Keratinocyte (primary cell): Measurements from ENCODE around the gene GLDN. TPM values are rescaled to one million over a fixed set of nuclear protein-coding genes. Genes with fewer than 3 reads are reported as not detected.

Experiments used
- DNase-seq: peaks from one replicate; pipeline ENCODE4 v3.0.0-alpha.2; 2011; ENCODE audit warnings: low read depth, missing footprints, low spot score
- FAIRE-seq: peaks from 2 replicates; lab custom pipeline; 2011; peaks lifted over from hg19 to GRCh38; lab: Jason Lieb, UNC
- H2AFZ ChIP-seq: 2 replicates; pipeline ENCODE4 v1.6.0; 2012; ENCODE audit warnings: low read length, control low read depth, inconsistent platforms; ENCODE audit not compliant: control insufficient read depth
- H3K27ac ChIP-seq: 2 replicates; pipeline ENCODE4 v1.5.1; 2011; ENCODE audit warnings: low read length; ENCODE audit not compliant: control insufficient read depth, insufficient read depth
- H3K27me3 ChIP-seq: 3 replicates; pipeline ENCODE4 v1.6.0; 2011; ENCODE audit warnings: low read length; ENCODE audit not compliant: control insufficient read depth, insufficient read depth; ENCODE audit errors: extremely low read depth
- H3K36me3 ChIP-seq, 2 experiments: 2 replicates in 1 of 2; 3 replicates in 1 of 2; pipeline ENCODE4 v1.5.1; 2011; ENCODE audit warnings: low read length in 2 of 2, mild to moderate bottlenecking in 1 of 2; ENCODE audit not compliant: control insufficient read depth in 2 of 2, insufficient read depth in 2 of 2; ENCODE audit errors: extremely low read depth in 1 of 2
- H3K4me1 ChIP-seq: 3 replicates; pipeline ENCODE4 v1.5.1; 2011; ENCODE audit warnings: low read length; ENCODE audit not compliant: control insufficient read depth, insufficient read depth; ENCODE audit errors: extremely low read depth
- H3K4me2 ChIP-seq: 3 replicates; pipeline ENCODE4 v1.6.0; 2011; ENCODE audit warnings: low read depth, low read length; ENCODE audit not compliant: control insufficient read depth, insufficient read depth; ENCODE audit errors: extremely low read depth
- H3K4me3 ChIP-seq, 3 experiments: fragments of 200-600 bp in 1 of 3; sonication (generic) in 1 of 3; 2 replicates in 2 of 3; 3 replicates in 1 of 3; pipeline ENCODE4 v1.5.1; 2011 to 2016; ENCODE audit warnings: low read length in 3 of 3, mild to moderate bottlenecking in 3 of 3, control low read depth in 2 of 3, inconsistent platforms in 1 of 3, low read depth in 1 of 3, mixed read lengths in 1 of 3, mixed run types in 1 of 3, moderate library complexity in 1 of 3; ENCODE audit not compliant: control insufficient read depth in 2 of 3, insufficient read depth in 2 of 3; ENCODE audit errors: extremely low read depth in 1 of 3
- H3K79me2 ChIP-seq: 2 replicates; pipeline ENCODE4 v1.6.0; 2012; ENCODE audit warnings: low read length; ENCODE audit not compliant: control insufficient read depth, insufficient read depth
- H3K9ac ChIP-seq: 3 replicates; pipeline ENCODE4 v1.6.0; 2011; ENCODE audit warnings: low read length; ENCODE audit not compliant: control insufficient read depth, insufficient read depth; ENCODE audit errors: extremely low read depth
- H3K9me1 ChIP-seq: 3 replicates; pipeline ENCODE4 v1.6.0; 2011; ENCODE audit warnings: low read length; ENCODE audit not compliant: control insufficient read depth, insufficient read depth; ENCODE audit errors: extremely low read depth
- H3K9me3 ChIP-seq: 2 replicates; pipeline ENCODE4 v1.5.1; 2012; ENCODE audit warnings: low read depth, low read length; ENCODE audit not compliant: control insufficient read depth
- H4K20me1 ChIP-seq: 3 replicates; pipeline ENCODE4 v1.6.0; 2011; ENCODE audit warnings: low read length; ENCODE audit not compliant: control insufficient read depth, insufficient read depth; ENCODE audit errors: extremely low read depth
- EZH2 ChIP-seq: IDR thresholded peaks from one replicate; pipeline ENCODE4 v1.6.1; 2012; ENCODE audit warnings: inconsistent platforms, mild to moderate bottlenecking, low read length, moderate library complexity
- dilution Hi-C: fragments of 300-500 bp; cut with MboI; formaldehyde crosslinking; loops from one replicate; pipeline ENCODE4 v1.7.0; 2020; ENCODE audit warnings: low sequenced_read_pairs; ENCODE audit not compliant: extremely low pct_ligation_motif_present
- polyA plus RNA-seq, 5 experiments: library from polyadenylated mRNA; depleted of rRNA in 3 of 5; stranded (reverse) in 3 of 5; stranded (forward) in 1 of 5; unstranded in 1 of 5; fragments of >200 nt; gene quantifications; 1 replicate in 1 of 5; 2 replicates in 3 of 5; 3 replicates in 1 of 5; pipeline versions ENCODE4 v1.2.1 to v1.2.3, GENCODE V29; 2011 to 2012; ENCODE audit warnings: missing spikeins in 2 of 5, low read depth in 1 of 5, low replicate concordance in 1 of 5
- TF ChIP-seq, protein P1 (sequence below), 3 experiments: IDR thresholded peaks in 1 of 3; conservative IDR thresholded peaks in 1 of 3; optimal IDR thresholded peaks in 1 of 3; 2 replicates in 2 of 3; 3 replicates in 1 of 3; pipeline versions ENCODE3 to v1.5.1; 2011; ENCODE audit warnings: low read length in 3 of 3, mild to moderate bottlenecking in 3 of 3, moderate library complexity in 2 of 3, control low read depth in 1 of 3, inconsistent platforms in 1 of 3; ENCODE audit not compliant: insufficient read depth in 2 of 3; ENCODE audit errors: extremely low read depth in 1 of 3

Gene GLDN
- polyA plus RNA-seq, 1 donor (not counting 4 experiments of a cell fraction or from before 2014, with no cell fraction given), result 0.09 TPM

- Histone ChIP-seq H3K4me1 (no peaks in the 10 kb centered on the region), H4K20me1 (no peaks in the 10 kb centered on the region), H3K4me2 (no peak overlapping the region), H3K9me1 (no peaks in the 10 kb centered on the region), H3K79me2 (no peaks in the 10 kb centered on the region), H3K9me3 (no peaks in the 10 kb centered on the region), H3K9ac (no peak overlapping the region), H3K27ac (no peak overlapping the region), H3K27me3 (no peaks in the 10 kb centered on the region), H2AFZ (no peak overlapping the region), H3K4me3 (no peak overlapping the region), H3K36me3 (no peaks in the 10 kb centered on the region)
- no peak for TF ChIP-seq EZH2
- TF ChIP-seq, protein P1, sequence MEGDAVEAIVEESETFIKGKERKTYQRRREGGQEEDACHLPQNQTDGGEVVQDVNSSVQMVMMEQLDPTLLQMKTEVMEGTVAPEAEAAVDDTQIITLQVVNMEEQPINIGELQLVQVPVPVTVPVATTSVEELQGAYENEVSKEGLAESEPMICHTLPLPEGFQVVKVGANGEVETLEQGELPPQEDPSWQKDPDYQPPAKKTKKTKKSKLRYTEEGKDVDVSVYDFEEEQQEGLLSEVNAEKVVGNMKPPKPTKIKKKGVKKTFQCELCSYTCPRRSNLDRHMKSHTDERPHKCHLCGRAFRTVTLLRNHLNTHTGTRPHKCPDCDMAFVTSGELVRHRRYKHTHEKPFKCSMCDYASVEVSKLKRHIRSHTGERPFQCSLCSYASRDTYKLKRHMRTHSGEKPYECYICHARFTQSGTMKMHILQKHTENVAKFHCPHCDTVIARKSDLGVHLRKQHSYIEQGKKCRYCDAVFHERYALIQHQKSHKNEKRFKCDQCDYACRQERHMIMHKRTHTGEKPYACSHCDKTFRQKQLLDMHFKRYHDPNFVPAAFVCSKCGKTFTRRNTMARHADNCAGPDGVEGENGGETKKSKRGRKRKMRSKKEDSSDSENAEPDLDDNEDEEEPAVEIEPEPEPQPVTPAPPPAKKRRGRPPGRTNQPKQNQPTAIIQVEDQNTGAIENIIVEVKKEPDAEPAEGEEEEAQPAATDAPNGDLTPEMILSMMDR (optimal IDR thresholded peaks at IDR 0.05 in 1 of 3, IDR thresholded peaks at IDR 0.05 in 1 of 3, conservative IDR thresholded peaks at IDR 0.05 in 1 of 3; ENCODE audit: extremely low read depth in 1 of 3, insufficient read depth in 2 of 3, low read length in 3 of 3), result no peak
- dilution Hi-C loops, result no loop called here
- no peak for FAIRE-seq
- no peak for DNase-seq
These were observed 47.3 kb downstream of the GLDN start for GRCh38 chr15:51388726-51389125.

DNA sequence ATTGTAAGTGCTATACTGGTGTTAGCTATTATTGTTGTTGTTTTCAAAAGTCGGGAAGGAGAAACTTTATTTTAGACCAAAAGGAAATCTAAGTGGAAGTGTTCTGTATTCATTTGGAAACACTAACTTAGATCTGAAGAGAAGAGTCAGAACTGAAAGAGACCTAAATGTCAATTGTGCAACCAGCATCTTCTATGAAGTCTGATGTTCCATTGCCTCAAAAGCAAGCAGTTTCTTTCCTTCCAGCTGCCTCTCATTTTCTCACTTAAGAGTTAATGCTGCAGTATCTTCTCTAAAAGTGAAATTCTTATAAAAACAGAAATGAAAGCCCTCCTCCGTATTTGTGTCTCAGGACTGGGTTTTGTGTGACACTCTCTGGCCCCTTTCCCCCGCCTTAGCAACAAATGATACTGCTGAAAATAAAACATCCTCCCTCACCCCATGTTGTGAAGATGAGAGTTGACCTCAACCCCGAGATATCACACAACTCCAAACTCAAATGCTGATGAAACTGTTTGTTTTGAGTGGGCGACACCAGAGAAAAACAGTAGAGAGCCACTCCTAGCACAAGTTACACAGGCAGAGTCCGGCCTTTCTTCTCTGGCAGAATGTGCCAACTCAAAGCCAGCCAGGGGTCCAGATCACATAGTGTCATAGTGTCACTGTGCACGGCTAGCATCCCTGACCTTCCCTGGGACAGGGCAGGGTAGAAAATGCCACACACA is 48.9 kb downstream of the GLDN start:
- no peaks in the 10 kb centered on the region for H3K4me1 ChIP-seq
- FAIRE-seq, result no peak
- no peak overlapping the region for H2AFZ ChIP-seq
- no peak overlapping the region for H3K9ac ChIP-seq
- H3K27me3 ChIP-seq, result no peaks in the 10 kb centered on the region
- TF ChIP-seq, protein P1 (optimal IDR thresholded peaks at IDR 0.05 in 1 of 3, IDR thresholded peaks at IDR 0.05 in 1 of 3, conservative IDR thresholded peaks at IDR 0.05 in 1 of 3; ENCODE audit: extremely low read depth in 1 of 3, insufficient read depth in 2 of 3, low read length in 3 of 3), result no peak
- TF ChIP-seq EZH2, result no peak
- H3K27ac ChIP-seq, result no peak overlapping the region
- DNase-seq, result no peak
- H3K79me2 ChIP-seq, result no peaks in the 10 kb centered on the region
- H3K4me3 ChIP-seq, result no peak overlapping the region
- no peak overlapping the region for H3K4me2 ChIP-seq
- H4K20me1 ChIP-seq, result no peaks in the 10 kb centered on the region
- dilution Hi-C loops, result no loop called here
- H3K9me1 ChIP-seq, result no peaks in the 10 kb centered on the region
- no peaks in the 10 kb centered on the region for H3K36me3 ChIP-seq
- H3K9me3 ChIP-seq, result no peaks in the 10 kb centered on the region
